Esophagus (tissue), 2 donors: ENCODE data around the gene POLA1. TPM values are rescaled to one million over a fixed set of nuclear protein-coding genes. Genes with fewer than 3 reads are reported as not detected.

ENCODE experiments used
- H3K27ac ChIP-seq, 2 donors: one replicate each; pipeline ENCODE4 v1.5.1; 2013; ENCODE audit warnings: low read depth in 2 of 2, mild to moderate bottlenecking in 2 of 2, inconsistent platforms in 1 of 2, low read length in 1 of 2, moderate library complexity in 1 of 2
- H3K27me3 ChIP-seq, 2 donors: one replicate each; pipeline ENCODE4 v1.6.1; 2013; ENCODE audit warnings: low read length in 2 of 2, control low read depth in 1 of 2, mild to moderate bottlenecking in 1 of 2; ENCODE audit not compliant: insufficient read depth in 2 of 2, control insufficient read depth in 1 of 2
- H3K36me3 ChIP-seq, 2 donors: one replicate each; pipeline ENCODE4 v1.6.1; 2013; ENCODE audit warnings: low read length in 1 of 2; ENCODE audit not compliant: control insufficient read depth in 2 of 2, insufficient read depth in 2 of 2
- H3K4me1 ChIP-seq, 2 donors: one replicate each; pipeline ENCODE4 v1.6.1; 2013; ENCODE audit warnings: low read length in 1 of 2; ENCODE audit not compliant: control insufficient read depth in 2 of 2, insufficient read depth in 2 of 2
- H3K4me3 ChIP-seq, 2 donors: one replicate each; pipeline ENCODE4 v1.5.1; 2013; ENCODE audit warnings: low read length in 2 of 2, mild to moderate bottlenecking in 2 of 2, low read depth in 1 of 2, moderate library complexity in 1 of 2
- H3K9me3 ChIP-seq, 2 donors: one replicate each; pipeline ENCODE4 v1.6.1; 2013; ENCODE audit warnings: mild to moderate bottlenecking in 2 of 2, low read depth in 1 of 2, low read length in 1 of 2, moderate library complexity in 1 of 2; ENCODE audit not compliant: control insufficient read depth in 2 of 2, insufficient read depth in 1 of 2
- WGBS, 2 donors: extraction: QIAGEN DNeasy Blood & Tissue Kit; methylation state at CpG; one replicate each; pipeline ENCODE4 v1.1.7; 2013; 5-methylcytosine and 5-hydroxymethylcytosine counted together
- polyA plus RNA-seq, 2 donors: library from polyadenylated mRNA; stranded (reverse); fragments of 200-250 nt; gene quantifications; one replicate each; pipeline ENCODE4 v1.2.3, GENCODE V29; 2013
- donor health status: healthy with polysubstance abuse.
- donor health status: Bipolar disorder and iron deficiency.

The POLA1 gene
- polyA plus RNA-seq, 2 donors = 2.8 to 4.5 TPM

- Histone ChIP-seq H3K4me1 (no peaks in the 10 kb centered on the region), H3K9me3 (no peaks in the 10 kb centered on the region), H3K4me3 (no peak overlapping the region), H3K27me3 (no peaks in the 10 kb centered on the region), H3K27ac (no peak overlapping the region), H3K36me3 (peaks cover 0 to 3% of the 10 kb centered on the region in 2 donors)
- 86 to 95% methylated on average over 6 of the region's 6 CpGs for WGBS, 2 donors
Observed at GRCh38 chrX:24928114-24928513, 234.4 kb downstream of the POLA1 start.

GRCh38 chrX:24934279-24934678 lies 240.6 kb downstream of the POLA1 start:
- H3K4me3 ChIP-seq = no peak overlapping the region
- no peaks in the 10 kb centered on the region for H3K36me3 ChIP-seq
- no peaks in the 10 kb centered on the region for H3K4me1 ChIP-seq
- H3K27me3 ChIP-seq = no peaks in the 10 kb centered on the region
- no peak overlapping the region for H3K27ac ChIP-seq
- no peaks in the 10 kb centered on the region for H3K9me3 ChIP-seq

- no peaks in the 10 kb centered on the region for H3K36me3 ChIP-seq
- H3K9me3 ChIP-seq = no peaks in the 10 kb centered on the region
- no peaks in the 10 kb centered on the region for H3K4me1 ChIP-seq
- no peak overlapping the region for H3K4me3 ChIP-seq
- 65 to 87% methylated on average over 4 of the region's 4 CpGs for WGBS, 2 donors
- no peak overlapping the region for H3K27ac ChIP-seq
- H3K27me3 ChIP-seq = peaks cover 0 to 3% of the 10 kb centered on the region in 2 donors
Observed at GRCh38 chrX:24945009-24945408, 251.3 kb downstream of the POLA1 start.

GRCh38 chrX:24946369-24946768 lies 252.7 kb downstream of the POLA1 start:
- Histone ChIP-seq H3K4me3 (no peak overlapping the region), H3K4me1 (no peaks in the 10 kb centered on the region), H3K36me3 (no peaks in the 10 kb centered on the region), H3K27me3 (peaks cover 0 to 3% of the 10 kb centered on the region in 2 donors), H3K9me3 (no peaks in the 10 kb centered on the region), H3K27ac (no peak overlapping the region)

- Histone ChIP-seq H3K4me1 (no peaks in the 10 kb centered on the region), H3K36me3 (no peaks in the 10 kb centered on the region), H3K27ac (no peak overlapping the region), H3K27me3 (no peaks in the 10 kb centered on the region), H3K9me3 (no peaks in the 10 kb centered on the region), H3K4me3 (no peak overlapping the region)
- 78 to 88% methylated on average over 2 of the region's 2 CpGs for WGBS, 2 donors
Observed at GRCh38 chrX:24954732-24955131, 261.0 kb downstream of the POLA1 start.

- H3K4me1 ChIP-seq = no peaks in the 10 kb centered on the region
- no peaks in the 10 kb centered on the region for H3K9me3 ChIP-seq
- no peak overlapping the region for H3K4me3 ChIP-seq
- H3K27ac ChIP-seq = no peak overlapping the region
- H3K36me3 ChIP-seq = no peaks in the 10 kb centered on the region
- no peaks in the 10 kb centered on the region for H3K27me3 ChIP-seq
- 74 to 96% methylated on average over 2 of the region's 2 CpGs for WGBS, 2 donors
Observed at GRCh38 chrX:24955372-24955930, 261.7 kb downstream of the POLA1 start.

- H3K4me3 ChIP-seq = no peak overlapping the region
- no peaks in the 10 kb centered on the region for H3K4me1 ChIP-seq
- no peaks in the 10 kb centered on the region for H3K9me3 ChIP-seq
- no peaks in the 10 kb centered on the region for H3K27me3 ChIP-seq
- H3K27ac ChIP-seq = no peak overlapping the region
- no peaks in the 10 kb centered on the region for H3K36me3 ChIP-seq
Observed at GRCh38 chrX:24956828-24957227, 263.1 kb downstream of the POLA1 start.

- Histone ChIP-seq H3K27me3 (no peaks in the 10 kb centered on the region), H3K27ac (no peak overlapping the region), H3K4me1 (no peaks in the 10 kb centered on the region), H3K4me3 (no peak overlapping the region), H3K36me3 (no peaks in the 10 kb centered on the region), H3K9me3 (no peaks in the 10 kb centered on the region)
- 74 to 85% methylated on average over 1 of the region's 1 CpG for WGBS, 2 donors
Observed at GRCh38 chrX:24961809-24962208, 268.1 kb downstream of the POLA1 start.

GRCh38 chrX:24963823-24964222 lies 270.1 kb downstream of the POLA1 start:
- Histone ChIP-seq H3K4me3 (no peak overlapping the region), H3K9me3 (no peaks in the 10 kb centered on the region), H3K4me1 (no peaks in the 10 kb centered on the region), H3K27ac (no peak overlapping the region), H3K27me3 (no peaks in the 10 kb centered on the region), H3K36me3 (no peaks in the 10 kb centered on the region)
- WGBS, 2 donors = 84 to 93% methylated on average over 2 of the region's 2 CpGs

- no peaks in the 10 kb centered on the region for H3K27me3 ChIP-seq
- no peak overlapping the region for H3K27ac ChIP-seq
- H3K4me3 ChIP-seq = no peak overlapping the region
- 74 to 81% methylated on average over 1 of the region's 1 CpG for WGBS, 2 donors
- H3K4me1 ChIP-seq = no peaks in the 10 kb centered on the region
- H3K36me3 ChIP-seq = no peaks in the 10 kb centered on the region
- H3K9me3 ChIP-seq = peaks cover 0 to 3% of the 10 kb centered on the region in 2 donors
Observed at GRCh38 chrX:24965372-24965771, 271.7 kb downstream of the POLA1 start.
